ENCODE results near the gene PEX11A.

DNA sequence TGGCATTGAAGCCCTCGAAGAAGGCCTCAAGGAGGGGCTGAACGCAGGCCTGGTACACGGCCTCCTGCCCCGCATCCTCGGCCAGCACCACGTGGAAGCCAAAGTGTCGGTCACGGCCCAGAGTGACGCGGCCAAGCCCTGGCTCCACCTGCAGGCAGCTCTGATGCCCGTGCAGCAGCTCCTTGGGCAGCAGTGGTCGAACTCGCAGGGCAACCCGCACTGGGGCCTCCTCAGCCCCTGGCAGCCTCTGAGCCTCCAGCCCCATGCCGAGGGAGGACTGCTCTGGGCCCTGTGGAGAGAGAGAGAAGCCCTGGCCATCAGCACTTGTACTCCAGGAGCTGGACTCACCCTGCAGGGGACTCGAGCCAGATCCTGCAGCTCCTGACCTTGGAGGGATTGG, 37.9 kb downstream of the PEX11A start:
- TF ChIP-seq POLR2AphosphoS5 (IDR thresholded peaks at IDR 0.05) (no peak), POLR2A (IDR thresholded peaks at IDR 0.05) (no peak)

Data from breast epithelium (tissue), 3 donors.